ENCODE measurements around the gene XRN1.

DNA sequence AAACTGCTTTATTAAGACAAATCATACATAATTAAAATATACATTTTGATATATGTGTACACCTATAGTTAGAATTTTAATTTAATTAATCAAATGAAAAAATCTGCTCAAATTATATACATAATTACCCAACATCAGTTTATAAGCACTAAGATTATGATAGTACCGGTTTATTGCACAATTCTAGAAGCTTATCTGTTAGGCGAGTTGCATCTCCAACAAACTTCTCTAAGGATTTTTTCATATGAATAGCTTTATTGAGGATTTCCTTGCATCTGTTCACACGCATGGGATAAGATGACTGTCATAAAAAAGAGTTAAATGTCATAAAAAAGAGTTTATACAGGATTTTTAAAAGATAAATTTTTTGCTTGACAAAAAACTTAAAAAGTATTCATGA, 19.9 kb upstream of the XRN1 start:
- TF ChIP-seq, protein P1, sequence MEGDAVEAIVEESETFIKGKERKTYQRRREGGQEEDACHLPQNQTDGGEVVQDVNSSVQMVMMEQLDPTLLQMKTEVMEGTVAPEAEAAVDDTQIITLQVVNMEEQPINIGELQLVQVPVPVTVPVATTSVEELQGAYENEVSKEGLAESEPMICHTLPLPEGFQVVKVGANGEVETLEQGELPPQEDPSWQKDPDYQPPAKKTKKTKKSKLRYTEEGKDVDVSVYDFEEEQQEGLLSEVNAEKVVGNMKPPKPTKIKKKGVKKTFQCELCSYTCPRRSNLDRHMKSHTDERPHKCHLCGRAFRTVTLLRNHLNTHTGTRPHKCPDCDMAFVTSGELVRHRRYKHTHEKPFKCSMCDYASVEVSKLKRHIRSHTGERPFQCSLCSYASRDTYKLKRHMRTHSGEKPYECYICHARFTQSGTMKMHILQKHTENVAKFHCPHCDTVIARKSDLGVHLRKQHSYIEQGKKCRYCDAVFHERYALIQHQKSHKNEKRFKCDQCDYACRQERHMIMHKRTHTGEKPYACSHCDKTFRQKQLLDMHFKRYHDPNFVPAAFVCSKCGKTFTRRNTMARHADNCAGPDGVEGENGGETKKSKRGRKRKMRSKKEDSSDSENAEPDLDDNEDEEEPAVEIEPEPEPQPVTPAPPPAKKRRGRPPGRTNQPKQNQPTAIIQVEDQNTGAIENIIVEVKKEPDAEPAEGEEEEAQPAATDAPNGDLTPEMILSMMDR (IDR thresholded peaks at IDR 0.05): no peak
- no peak for TF ChIP-seq POLR2A (IDR thresholded peaks at IDR 0.05)
